HG03139 (cell line): ENCODE measurements around the gene SYNGR2.
A peak's percentile ranks its signal among the peaks of the same experiment; 100 is the strongest.
"Not testable (repeated sequence)": the region's sequence is repeated elsewhere in the genome, so short reads cannot be mapped to it uniquely, and the experiment has no call there.

Experiments
- ATAC-seq: cut with Tn5 transposase; IDR thresholded peaks from one replicate; pipeline ENCODE4 v1.9.1; 2021; ENCODE audit not compliant: unreplicated experiment

Gene SYNGR2

GRCh38 chr17:78129351-78130089, 38.9 kb upstream of the SYNGR2 start:
- no peak for ATAC-seq

- no peak for ATAC-seq
Measured at GRCh38 chr17:78130090-78130436, 38.3 kb upstream of the SYNGR2 start.

- no peak for ATAC-seq
Measured at GRCh38 chr17:78130437-78131101, 37.8 kb upstream of the SYNGR2 start, which contains the start of gene TMC8. TMC8 (plus strand) TSS chr17:78130771; CDS start chr17:78131589, 818 bp downstream.

- ATAC-seq, result no peak
Measured at GRCh38 chr17:78131172-78132083, 37.0 kb upstream of the SYNGR2 start.

GRCh38 chr17:78132084-78132676, 36.2 kb upstream of the SYNGR2 start:
- ATAC-seq, result no peak

- ATAC-seq, result no peak
Measured at GRCh38 chr17:78132767-78133178, 35.6 kb upstream of the SYNGR2 start.

GRCh38 chr17:78133179-78133951, 35.0 kb upstream of the SYNGR2 start:
- ATAC-seq, result no peak

GRCh38 chr17:78133971-78134898, 34.1 kb upstream of the SYNGR2 start:
- no peak for ATAC-seq

GRCh38 chr17:78134899-78135385, 33.4 kb upstream of the SYNGR2 start:
- ATAC-seq, result no peak

- ATAC-seq, result no peak
Measured at GRCh38 chr17:78135858-78136500, 32.4 kb upstream of the SYNGR2 start.

GRCh38 chr17:78137392-78138203, 30.8 kb upstream of the SYNGR2 start:
- no peak for ATAC-seq

GRCh38 chr17:78138204-78139060, 29.9 kb upstream of the SYNGR2 start:
- no peak for ATAC-seq

- not testable (repeated sequence) for ATAC-seq
Measured at GRCh38 chr17:78139861-78140168, 28.6 kb upstream of the SYNGR2 start.

- peak; percentile 70 for ATAC-seq
Measured at GRCh38 chr17:78140169-78141051, 28.0 kb upstream of the SYNGR2 start.

- no peak for ATAC-seq
Measured at GRCh38 chr17:78141437-78142118, 26.8 kb upstream of the SYNGR2 start.
